ENCODE data around the gene SYCP2.

SYCP2 gene

GRCh38 chr20:59820204-59821041 is 113.0 kb downstream of the SYCP2 start:
- TF ChIP-seq GATA2 (IDR thresholded peaks at IDR 0.05; ENCODE audit: low read depth, low read length): no peak

GRCh38 chr20:59819496-59820203 is 113.8 kb downstream of the SYCP2 start:
- TF ChIP-seq GATA3 (IDR thresholded peaks at IDR 0.05; ENCODE audit: low read depth, low read length) (no peak), GATA2 (IDR thresholded peaks at IDR 0.05; ENCODE audit: low read depth, low read length) (no peak)

GRCh38 chr20:59818911-59819310 is 114.5 kb downstream of the SYCP2 start:
- TF ChIP-seq GATA2 (IDR thresholded peaks at IDR 0.05; ENCODE audit: low read depth, low read length) (no peak), GATA3 (IDR thresholded peaks at IDR 0.05; ENCODE audit: low read depth, low read length) (no peak)

- no peak for TF ChIP-seq GATA3 (IDR thresholded peaks at IDR 0.05; ENCODE audit: low read depth, low read length)
- TF ChIP-seq GATA2 (IDR thresholded peaks at IDR 0.05; ENCODE audit: low read depth, low read length): no peak
Measured at GRCh38 chr20:59817846-59818615, 115.4 kb downstream of the SYCP2 start.

- TF ChIP-seq GATA3 (IDR thresholded peaks at IDR 0.05; ENCODE audit: low read depth, low read length) (no peak), GATA2 (IDR thresholded peaks at IDR 0.05; ENCODE audit: low read depth, low read length) (no peak)
Measured at GRCh38 chr20:59817406-59817805, 116.0 kb downstream of the SYCP2 start.

GRCh38 chr20:59816146-59816738 is 117.2 kb downstream of the SYCP2 start:
- TF ChIP-seq GATA3 (IDR thresholded peaks at IDR 0.05; ENCODE audit: low read depth, low read length) (no peak), GATA2 (IDR thresholded peaks at IDR 0.05; ENCODE audit: low read depth, low read length) (no peak)

GRCh38 chr20:59814840-59815340 is 118.5 kb downstream of the SYCP2 start:
- TF ChIP-seq GATA2 (IDR thresholded peaks at IDR 0.05; ENCODE audit: low read depth, low read length) (no peak), GATA3 (IDR thresholded peaks at IDR 0.05; ENCODE audit: low read depth, low read length) (no peak)

- no peak for TF ChIP-seq GATA3 (IDR thresholded peaks at IDR 0.05; ENCODE audit: low read depth, low read length)
- no peak for TF ChIP-seq GATA2 (IDR thresholded peaks at IDR 0.05; ENCODE audit: low read depth, low read length)
Measured at GRCh38 chr20:59813948-59814839, 119.2 kb downstream of the SYCP2 start.
